MCF 10A (cell line): Measurements from ENCODE around the gene TANC1. TPM values are rescaled to one million over a fixed set of nuclear protein-coding genes. Genes with fewer than 3 reads are reported as not detected.

Source experiments
- BruUV-seq: library from RNA; stranded (reverse); fragments of 400-500 nt; replicated peaks from 2 replicates; lab custom pipeline; 2021; lab: Mats Ljungman, UMichigan
- CTCF ChIA-PET: fragments of 300-600 bp; sonication (Branson Sonifier 250); formaldehyde crosslinking; extraction: SDS; loops from one replicate; lab custom pipeline; 2021; ENCODE audit warnings: antibody characterized with exemption, inconsistent platforms; lab: Yijun Ruan, JAX
- POLR2A ChIA-PET: fragments of 300-600, 350-650 bp; sonication (Branson Sonifier 250); formaldehyde crosslinking; extraction: SDS; loops from one replicate; lab custom pipeline; 2020; ENCODE audit warnings: antibody characterized with exemption, inconsistent platforms; lab: Yijun Ruan, JAX
- DNase-seq: peaks from one replicate; pipeline ENCODE4 v3.0.0-alpha.2; 2018; ENCODE audit not compliant: unreplicated experiment
- H3K27ac Mint-ChIP-seq: one replicate; pipeline ENCODE4 v1.8.0; 2022; ENCODE audit warnings: mild to moderate bottlenecking, low read depth, mixed read lengths; ENCODE audit not compliant: unreplicated experiment
- H3K27me3 Mint-ChIP-seq: one replicate; pipeline ENCODE4 v1.8.0; 2022; ENCODE audit warnings: mixed read lengths; ENCODE audit not compliant: insufficient read depth, unreplicated experiment
- H3K36me3 Mint-ChIP-seq: one replicate; pipeline ENCODE4 v1.8.0; 2022; ENCODE audit warnings: mild to moderate bottlenecking, moderate library complexity, mixed read lengths; ENCODE audit not compliant: insufficient read depth, unreplicated experiment
- H3K4me1 Mint-ChIP-seq: one replicate; pipeline ENCODE4 v1.8.0; 2022; ENCODE audit warnings: mixed read lengths; ENCODE audit not compliant: insufficient read depth, unreplicated experiment
- H3K4me3 Mint-ChIP-seq: one replicate; pipeline ENCODE4 v1.8.0; 2022; ENCODE audit warnings: mild to moderate bottlenecking, moderate library complexity, mixed read lengths; ENCODE audit not compliant: unreplicated experiment
- H3K9me3 Mint-ChIP-seq: one replicate; pipeline ENCODE4 v1.8.0; 2022; ENCODE audit warnings: mixed read lengths; ENCODE audit not compliant: unreplicated experiment
- intact Hi-C: fragments of 100-400 bp; cut with micrococcal nuclease; formaldehyde crosslinking; loops from 2 replicates; pipeline ENCODE4 v1.14.1; 2022
- total RNA-seq: library from RNA; stranded (reverse); gene quantifications from 2 replicates; pipeline ENCODE4 v1.2.3, GENCODE V29; 2022
- TF ChIP-seq, protein P1 (sequence below): fragments of 200-600 bp; IDR thresholded peaks from one replicate; pipeline ENCODE4 v1.8.0; 2022; ENCODE audit warnings: antibody characterized with exemption, mild to moderate bottlenecking; ENCODE audit not compliant: unreplicated experiment

Gene TANC1
- total RNA-seq, 1 experiment from 2014 or later, result 35.3 TPM

GRCh38 chr2:159177357-159177756 is 208.9 kb downstream of the TANC1 start:
- CTCF ChIA-PET, result interaction anchor here (0.5 to 0.6 kb wide), 2 partner anchors 13 to 391 kb away, joined by 3 to 4 read pairs; no protein-coding TSS in a partner anchor
- DNase-seq, result no peak
- intact Hi-C loops, result no loop called here
- H3K4me3 Mint-ChIP-seq, result no peak overlapping the region
- peaks cover 93% of the 10 kb centered on the region for H3K36me3 Mint-ChIP-seq
- no peaks in the 10 kb centered on the region for H3K4me1 Mint-ChIP-seq
- POLR2A ChIA-PET, result no interaction called here
- H3K9me3 Mint-ChIP-seq, result no peaks in the 10 kb centered on the region
- TF ChIP-seq, protein P1, sequence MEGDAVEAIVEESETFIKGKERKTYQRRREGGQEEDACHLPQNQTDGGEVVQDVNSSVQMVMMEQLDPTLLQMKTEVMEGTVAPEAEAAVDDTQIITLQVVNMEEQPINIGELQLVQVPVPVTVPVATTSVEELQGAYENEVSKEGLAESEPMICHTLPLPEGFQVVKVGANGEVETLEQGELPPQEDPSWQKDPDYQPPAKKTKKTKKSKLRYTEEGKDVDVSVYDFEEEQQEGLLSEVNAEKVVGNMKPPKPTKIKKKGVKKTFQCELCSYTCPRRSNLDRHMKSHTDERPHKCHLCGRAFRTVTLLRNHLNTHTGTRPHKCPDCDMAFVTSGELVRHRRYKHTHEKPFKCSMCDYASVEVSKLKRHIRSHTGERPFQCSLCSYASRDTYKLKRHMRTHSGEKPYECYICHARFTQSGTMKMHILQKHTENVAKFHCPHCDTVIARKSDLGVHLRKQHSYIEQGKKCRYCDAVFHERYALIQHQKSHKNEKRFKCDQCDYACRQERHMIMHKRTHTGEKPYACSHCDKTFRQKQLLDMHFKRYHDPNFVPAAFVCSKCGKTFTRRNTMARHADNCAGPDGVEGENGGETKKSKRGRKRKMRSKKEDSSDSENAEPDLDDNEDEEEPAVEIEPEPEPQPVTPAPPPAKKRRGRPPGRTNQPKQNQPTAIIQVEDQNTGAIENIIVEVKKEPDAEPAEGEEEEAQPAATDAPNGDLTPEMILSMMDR, result no peak
- H3K27ac Mint-ChIP-seq, result no peak overlapping the region
- BruUV-seq, result no TSS peak
- no peaks in the 10 kb centered on the region for H3K27me3 Mint-ChIP-seq

GRCh38 chr2:159177957-159178356 is 209.5 kb downstream of the TANC1 start:
- intact Hi-C loops, result no loop called here
- CTCF ChIA-PET, result interaction anchor here (0.6 kb wide), 1 partner anchor 13 kb away, joined by 3 read pairs; no protein-coding TSS in a partner anchor
- POLR2A ChIA-PET, result interaction anchor here (0.9 kb wide), 1 partner anchor 9 kb away, joined by 5 read pairs; no protein-coding TSS in a partner anchor

DNA sequence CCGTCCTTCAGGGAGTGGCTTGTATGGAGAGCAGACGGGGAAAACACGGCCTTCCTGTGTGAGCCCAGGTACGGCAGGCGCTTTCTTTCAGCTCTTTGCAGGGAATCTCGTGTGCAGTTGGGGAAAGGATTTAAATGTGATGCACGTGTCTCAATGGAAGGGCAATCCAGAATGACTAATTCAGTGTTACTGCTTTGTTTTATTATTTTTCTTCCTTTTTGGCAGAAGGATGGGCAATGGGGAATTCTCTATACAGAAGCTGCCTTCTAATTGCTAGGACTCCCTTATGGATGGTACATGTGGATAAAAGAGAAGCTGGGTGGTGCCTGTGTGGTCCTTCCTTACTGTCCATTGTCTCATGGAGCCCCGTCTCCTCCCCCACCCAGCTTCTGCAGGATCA is 210.7 kb downstream of the TANC1 start:
- H3K36me3 Mint-ChIP-seq, result peaks cover 96% of the 10 kb centered on the region
- H3K27me3 Mint-ChIP-seq, result no peaks in the 10 kb centered on the region
- ChIA-PET CTCF (interaction anchor here (0.6 to 1.7 kb wide), 2 partner anchors 8 to 266 kb away, joined by 4 read pairs; no protein-coding TSS in a partner anchor), POLR2A (no interaction called here)
- BruUV-seq, result no TSS peak
- H3K27ac Mint-ChIP-seq, result no peak overlapping the region
- intact Hi-C loops, result no loop called here
- no peaks in the 10 kb centered on the region for H3K9me3 Mint-ChIP-seq
- TF ChIP-seq, protein P1, result no peak
- DNase-seq, result no peak
- no peak overlapping the region for H3K4me3 Mint-ChIP-seq
- no peaks in the 10 kb centered on the region for H3K4me1 Mint-ChIP-seq

More at GRCh38 chr2:159177957-159178356, 209.5 kb downstream of the TANC1 start:
- Mint-ChIP-seq H3K27ac (no peak overlapping the region), H3K4me1 (no peaks in the 10 kb centered on the region), H3K27me3 (no peaks in the 10 kb centered on the region), H3K36me3 (peaks cover 93% of the 10 kb centered on the region), H3K9me3 (no peaks in the 10 kb centered on the region), H3K4me3 (no peak overlapping the region)
- TF ChIP-seq, protein P1, result no peak
- DNase-seq, result no peak
- no TSS peak for BruUV-seq

DNA sequence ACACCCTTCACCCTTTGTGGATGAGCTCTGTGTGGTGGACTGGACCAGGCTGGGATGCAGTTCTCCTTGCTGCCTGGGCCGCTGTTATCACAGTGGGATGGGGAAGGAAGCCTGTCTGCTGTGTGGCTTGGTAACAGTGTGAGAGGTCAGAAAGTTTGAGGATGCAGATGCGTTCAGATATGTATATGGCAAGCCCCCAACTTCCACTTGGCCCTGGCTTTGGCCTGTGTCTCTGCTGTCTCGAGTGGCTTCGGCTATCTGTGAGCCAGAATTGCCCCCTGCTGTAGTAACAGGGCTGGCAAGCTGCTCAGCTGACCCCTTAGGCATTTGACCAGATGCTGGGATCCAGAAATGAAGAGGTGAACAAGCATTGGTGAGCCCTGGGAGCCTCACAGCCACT is 211.3 kb downstream of the TANC1 start:
- Mint-ChIP-seq H3K4me3 (no peak overlapping the region), H3K9me3 (no peaks in the 10 kb centered on the region), H3K27me3 (no peaks in the 10 kb centered on the region), H3K36me3 (peaks cover 95% of the 10 kb centered on the region), H3K27ac (peak overlapping the region; percentile 57), H3K4me1 (no peaks in the 10 kb centered on the region)
- TF ChIP-seq, protein P1, result no peak
- no peak for DNase-seq
- BruUV-seq, result no TSS peak
- intact Hi-C loops, result no loop called here
- CTCF ChIA-PET, result interaction anchor here (0.5 to 1.7 kb wide), 3 partner anchors 8 to 278 kb away, joined by 3 to 4 read pairs (median 4); no protein-coding TSS in a partner anchor
- POLR2A ChIA-PET, result no interaction called here
